ENCODE data around the gene NOSIP. TPM values are rescaled to one million over a fixed set of nuclear protein-coding genes. Genes with fewer than 3 reads are reported as not detected.
"Not testable (repeated sequence)": the region's sequence is repeated elsewhere in the genome, so short reads cannot be mapped to it uniquely, and the experiment has no call there.

Gene NOSIP
- 57.2 TPM for polyA plus RNA-seq (2013, experiment 1 of 2; ENCODE audit: insufficient read length)
- polyA plus RNA-seq (2013, experiment 2 of 2; ENCODE audit: insufficient read length): 60.2 TPM

DNA sequence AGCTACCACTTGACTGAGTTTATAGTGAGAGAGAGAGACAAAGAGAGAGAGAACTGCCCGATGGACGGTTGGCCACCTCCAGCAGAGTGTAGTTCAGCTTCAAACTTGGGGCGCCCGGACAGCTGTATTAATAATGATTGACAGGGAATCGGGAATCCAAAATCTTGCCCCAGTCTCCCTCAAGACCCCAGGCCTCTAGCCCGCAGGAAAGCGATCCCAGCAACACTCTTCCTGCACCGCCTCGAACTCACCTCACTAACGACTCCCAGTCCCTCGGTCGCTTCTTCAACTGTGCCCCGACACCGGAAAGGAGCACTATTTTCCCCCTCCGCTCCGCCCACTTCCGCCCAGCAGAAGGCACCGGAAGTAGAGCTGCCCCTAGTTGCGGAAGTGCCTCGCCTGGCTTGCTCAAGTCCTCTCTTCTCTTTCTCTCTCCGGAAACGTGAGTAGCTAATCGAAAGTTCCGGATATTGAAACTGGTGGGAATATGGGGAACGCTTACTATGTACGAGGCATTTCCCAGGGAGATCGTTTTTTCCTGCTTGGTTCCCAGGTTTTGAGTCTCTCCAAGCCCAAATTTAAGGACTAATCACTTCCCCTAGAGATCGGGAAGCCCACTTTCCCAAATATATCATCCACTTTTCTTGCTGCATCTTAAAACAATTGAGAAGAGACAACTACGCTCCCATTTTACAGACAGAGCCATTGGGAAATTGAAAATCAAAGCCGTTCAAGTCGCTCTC lies at the start of gene NOSIP:
NOSIP (minus strand) TSS at position 293 of the 743 bp plus-strand sequence. CDS start 19,865 bp downstream, outside the sequence.
- peak; percentile 97 for DNase-seq

- no peak for DNase-seq
These were observed 49.3 kb upstream of the NOSIP start for GRCh38 chr19:49629659-49630058.

DNA sequence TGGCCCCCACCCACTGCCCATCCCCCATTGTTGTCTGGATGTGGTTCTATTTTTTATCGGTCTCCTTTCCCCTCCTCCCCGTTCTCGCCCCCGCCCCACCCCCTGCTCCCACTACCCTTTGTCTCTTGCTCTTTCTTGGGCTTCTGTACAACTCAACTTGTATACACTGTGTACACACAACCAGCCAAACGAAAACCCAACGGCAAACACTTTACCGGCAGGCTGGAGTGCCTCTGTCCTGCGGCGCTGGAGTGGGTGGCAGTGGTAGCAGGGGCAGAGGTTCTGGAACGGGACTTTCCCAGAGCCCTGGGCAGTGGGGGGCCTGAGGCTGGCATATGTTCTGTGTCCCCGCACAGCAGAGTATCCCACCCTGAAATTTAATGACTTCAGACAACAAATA lies 45.9 kb upstream of the NOSIP start:
- no peak for DNase-seq

DNA sequence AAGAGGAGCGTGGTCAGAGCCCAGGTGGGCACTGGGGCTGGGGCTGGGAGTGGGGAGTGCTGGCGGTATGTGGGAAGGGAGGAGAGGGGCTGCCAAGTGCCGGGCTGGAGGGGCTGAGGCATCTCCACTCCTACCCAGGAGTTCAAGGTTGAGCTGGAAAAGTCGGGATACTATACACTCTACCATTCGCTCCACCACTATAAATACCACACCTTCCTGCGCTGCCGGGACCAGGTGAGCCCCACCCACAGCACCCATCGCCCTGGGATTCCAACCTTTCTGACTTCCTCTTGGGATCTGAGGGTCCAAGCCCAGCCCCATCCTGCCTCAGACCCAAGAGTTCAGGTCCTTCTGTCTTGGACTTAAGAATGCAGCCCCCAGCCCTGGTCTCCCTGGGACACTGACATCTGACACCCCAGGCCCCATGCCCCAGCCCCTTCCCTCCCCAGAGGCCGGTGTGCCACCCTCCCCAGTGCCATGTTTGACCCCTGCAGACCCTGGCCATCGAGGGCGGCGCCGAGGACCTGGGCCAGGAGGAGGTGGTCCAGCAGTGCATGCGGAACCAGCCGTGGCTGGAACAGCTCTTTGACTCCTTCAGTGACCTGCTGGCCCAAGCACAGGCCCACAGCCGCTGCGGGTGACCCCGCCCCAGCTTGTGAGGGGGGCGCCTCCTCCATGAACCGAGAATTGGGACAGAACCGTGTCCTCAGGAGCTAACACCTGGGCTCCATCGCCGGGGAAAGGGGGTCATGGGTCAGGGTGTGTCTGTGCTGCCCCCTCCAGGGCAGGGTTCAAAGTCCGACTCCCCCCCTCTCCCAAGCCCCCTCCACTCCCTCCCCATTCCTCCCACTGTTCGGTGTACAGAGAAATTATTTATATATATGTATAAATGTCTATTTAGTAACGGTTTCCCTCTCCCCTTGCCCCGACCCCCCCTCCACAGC lies 44.9 kb upstream of the NOSIP start:
- no peak for DNase-seq

- DNase-seq: not testable (repeated sequence)
These were observed 37.5 kb upstream of the NOSIP start for GRCh38 chr19:49617860-49618259.

DNA sequence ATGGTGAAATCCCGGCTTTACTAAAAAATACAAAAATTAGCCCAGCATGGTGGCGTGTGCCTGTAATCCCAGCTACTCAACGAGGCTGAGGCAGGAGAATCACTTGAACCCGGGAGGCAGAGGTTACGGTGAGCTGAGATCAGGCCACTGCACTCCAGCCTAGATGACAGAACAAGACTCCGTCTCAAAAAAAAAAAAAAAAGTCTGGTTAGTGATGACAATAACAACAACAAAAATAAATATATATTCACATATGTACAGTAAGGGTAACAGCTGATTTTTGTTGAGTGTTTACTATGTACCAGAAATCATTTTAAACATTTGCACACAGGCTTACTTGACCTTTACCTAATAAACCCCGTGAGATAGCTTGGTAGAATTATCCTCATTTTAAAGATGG lies 36.6 kb upstream of the NOSIP start:
- no peak for DNase-seq

DNA sequence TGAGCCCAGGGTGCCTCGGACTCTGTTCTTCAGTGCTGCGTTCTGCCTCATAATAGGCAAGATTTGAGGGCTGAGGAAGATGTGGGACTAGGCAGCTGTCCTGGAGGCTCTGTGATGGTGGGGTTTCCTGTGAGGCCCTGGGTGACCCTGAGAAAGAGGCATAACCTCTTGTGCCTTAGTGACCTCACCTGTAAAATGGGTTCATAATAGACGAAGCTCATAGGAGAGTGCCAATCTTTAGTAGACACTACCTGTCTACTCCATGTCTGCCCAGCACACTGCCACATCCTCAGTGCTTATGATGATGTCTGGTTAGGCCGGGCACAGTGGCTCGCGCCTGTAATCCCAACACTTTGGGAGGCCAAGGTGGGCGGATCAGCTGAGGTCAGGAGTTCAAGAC lies 36.2 kb upstream of the NOSIP start:
- DNase-seq: no peak

GRCh38 chr19:49615861-49616260 lies 35.5 kb upstream of the NOSIP start:
- DNase-seq: no peak

- peak; percentile 51 for DNase-seq
These were observed 33.9 kb upstream of the NOSIP start for GRCh38 chr19:49614096-49614833.

DNA sequence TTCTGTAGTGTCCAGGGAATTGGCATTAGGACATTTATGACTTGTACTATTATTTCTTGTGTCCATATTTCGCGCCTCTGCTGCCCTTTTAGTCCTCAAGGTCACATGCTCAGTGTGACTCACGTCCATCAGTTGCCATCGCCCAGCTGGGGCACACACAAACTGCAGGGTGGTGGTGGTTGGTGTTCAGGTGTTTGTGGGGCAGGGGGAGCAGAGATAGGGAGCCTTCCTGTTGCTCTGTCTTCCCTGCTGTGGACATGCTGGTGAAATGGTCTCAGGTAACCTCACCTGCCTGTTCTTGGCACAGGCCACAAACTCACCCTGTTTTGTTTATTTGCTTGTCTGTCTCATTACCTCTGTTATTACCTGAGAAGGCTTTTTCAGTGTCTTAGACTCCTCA lies 33.0 kb upstream of the NOSIP start:
- no peak for DNase-seq

DNA sequence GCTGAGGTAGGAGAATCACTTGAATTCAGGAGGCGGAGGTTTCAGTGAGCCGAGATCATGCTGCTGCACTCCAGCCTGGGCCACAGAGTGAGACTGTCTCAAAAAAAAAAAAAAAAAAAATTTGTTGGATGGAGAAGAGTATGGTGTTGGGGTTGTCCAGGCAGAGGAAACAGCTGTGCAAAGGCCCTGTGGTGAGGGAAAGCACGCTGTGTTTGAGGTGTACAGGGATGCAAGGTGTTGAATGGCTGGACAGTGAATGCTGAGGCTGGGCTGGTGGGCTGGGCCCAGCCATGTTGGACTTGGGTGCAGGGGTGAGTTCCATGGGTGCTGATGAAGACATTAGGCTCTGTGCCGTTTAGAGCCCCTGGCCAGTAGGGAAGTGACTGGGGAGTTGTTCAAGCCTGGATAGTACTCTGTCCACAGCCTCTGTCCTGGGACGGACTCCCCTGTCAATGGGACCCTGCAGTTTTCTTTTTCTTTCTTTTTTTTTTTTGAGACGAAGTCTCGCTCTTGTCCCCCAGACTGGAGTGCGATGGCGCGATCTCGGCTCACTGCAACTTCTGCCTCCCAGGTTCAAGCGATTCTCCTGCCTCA lies 29.2 kb upstream of the NOSIP start:
- DNase-seq: no peak

GRCh38 chr19:49605605-49606004 lies 25.2 kb upstream of the NOSIP start:
- DNase-seq: no peak

DNA sequence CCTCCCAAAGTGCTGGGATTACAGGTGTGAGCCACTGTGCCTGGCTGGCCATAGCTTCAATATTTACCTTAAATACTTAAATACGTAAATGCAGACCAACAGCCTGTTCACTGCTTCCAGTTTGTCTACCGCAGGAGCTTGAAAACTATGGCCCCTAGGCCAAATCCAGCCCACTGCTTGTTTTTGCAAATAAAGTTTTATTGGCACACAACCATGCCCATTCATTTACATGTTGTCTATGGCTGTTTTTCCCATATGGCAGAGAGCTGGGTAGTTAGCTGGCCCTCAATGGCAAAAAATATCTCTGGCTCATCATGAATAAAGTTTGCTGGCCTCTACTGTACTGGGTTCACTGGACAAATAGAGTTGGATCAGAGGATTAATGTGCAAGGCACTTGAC lies 22.4 kb upstream of the NOSIP start:
- DNase-seq: no peak

GRCh38 chr19:49601482-49602038 lies 21.2 kb upstream of the NOSIP start:
- no peak for DNase-seq

GRCh38 chr19:49599378-49600295 lies 19.3 kb upstream of the NOSIP start:
- DNase-seq: no peak

- no peak for DNase-seq
These were observed 17.3 kb upstream of the NOSIP start for GRCh38 chr19:49597703-49597974.

DNA sequence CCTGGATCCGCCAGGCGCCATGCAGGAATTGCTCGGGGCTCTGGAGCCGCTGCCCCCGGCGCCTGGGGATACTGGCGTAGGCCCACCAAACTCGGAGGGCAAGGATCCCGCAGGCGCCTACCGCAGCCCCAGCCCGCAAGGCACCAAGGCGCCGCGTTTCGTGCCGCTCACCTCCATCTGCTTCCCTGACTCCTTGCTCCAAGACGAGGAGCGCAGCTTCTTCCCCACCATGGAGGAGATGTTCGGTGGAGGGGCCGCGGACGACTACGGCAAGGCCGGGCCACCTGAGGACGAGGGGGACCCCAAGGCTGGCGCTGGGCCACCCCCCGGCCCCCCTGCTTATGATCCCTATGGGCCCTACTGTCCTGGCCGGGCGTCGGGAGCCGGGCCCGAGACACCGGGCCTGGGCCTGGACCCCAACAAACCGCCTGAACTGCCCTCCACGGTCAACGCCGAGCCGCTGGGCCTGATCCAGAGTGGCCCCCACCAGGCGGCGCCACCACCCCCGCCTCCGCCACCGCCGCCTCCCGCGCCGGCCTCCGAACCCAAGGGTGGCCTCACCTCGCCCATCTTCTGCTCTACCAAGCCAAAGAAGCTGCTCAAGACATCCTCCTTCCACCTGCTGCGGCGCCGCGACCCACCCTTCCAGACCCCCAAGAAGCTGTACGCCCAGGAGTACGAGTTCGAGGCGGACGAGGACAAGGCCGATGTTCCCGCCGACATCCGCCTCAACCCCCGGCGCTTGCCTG lies 16.8 kb upstream of the NOSIP start:
- no peak for DNase-seq

DNA sequence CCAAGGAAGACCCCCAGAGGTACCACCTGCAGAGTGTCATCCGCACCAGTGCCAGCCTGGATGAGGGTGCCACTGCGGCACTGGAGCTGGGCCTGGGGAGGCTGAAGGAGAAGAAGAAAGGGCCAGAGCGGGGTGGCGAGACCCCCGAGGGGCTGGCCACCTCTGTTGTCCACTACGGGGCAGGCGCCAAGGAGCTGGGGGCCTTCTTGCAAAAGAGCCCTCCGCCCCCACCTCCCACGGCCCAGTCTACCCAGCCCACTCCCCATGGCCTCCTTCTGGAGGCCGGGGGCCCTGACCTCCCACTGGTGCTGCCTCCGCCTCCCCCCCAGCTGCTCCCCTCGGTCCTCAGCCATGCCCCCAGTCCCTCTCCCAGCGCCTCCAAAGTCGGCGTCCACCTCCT lies 16.1 kb upstream of the NOSIP start:
- DNase-seq: no peak

- DNase-seq: no peak
These were observed 15.6 kb upstream of the NOSIP start for GRCh38 chr19:49595819-49596404.
